ENCODE results near the gene ZBED4.
A peak's percentile ranks its signal among the peaks of the same experiment; 100 is the strongest.

Gene ZBED4

GRCh38 chr22:49935561-49935960, 81.9 kb downstream of the ZBED4 start:
- no peak for DNase-seq
- TF ChIP-seq GATA1 (IDR thresholded peaks at IDR 0.05; ENCODE audit: low read depth, low read length), result no peak
- TF ChIP-seq POLR2A (IDR thresholded peaks at IDR 0.05; ENCODE audit: low read length), result no peak

GRCh38 chr22:49936018-49936972, 82.7 kb downstream of the ZBED4 start:
- DNase-seq, result peak; percentile 55 to 64
- TF ChIP-seq GATA1 (IDR thresholded peaks at IDR 0.05; ENCODE audit: low read depth, low read length), result no peak
- no peak for TF ChIP-seq POLR2A (IDR thresholded peaks at IDR 0.05; ENCODE audit: low read length)

DNA sequence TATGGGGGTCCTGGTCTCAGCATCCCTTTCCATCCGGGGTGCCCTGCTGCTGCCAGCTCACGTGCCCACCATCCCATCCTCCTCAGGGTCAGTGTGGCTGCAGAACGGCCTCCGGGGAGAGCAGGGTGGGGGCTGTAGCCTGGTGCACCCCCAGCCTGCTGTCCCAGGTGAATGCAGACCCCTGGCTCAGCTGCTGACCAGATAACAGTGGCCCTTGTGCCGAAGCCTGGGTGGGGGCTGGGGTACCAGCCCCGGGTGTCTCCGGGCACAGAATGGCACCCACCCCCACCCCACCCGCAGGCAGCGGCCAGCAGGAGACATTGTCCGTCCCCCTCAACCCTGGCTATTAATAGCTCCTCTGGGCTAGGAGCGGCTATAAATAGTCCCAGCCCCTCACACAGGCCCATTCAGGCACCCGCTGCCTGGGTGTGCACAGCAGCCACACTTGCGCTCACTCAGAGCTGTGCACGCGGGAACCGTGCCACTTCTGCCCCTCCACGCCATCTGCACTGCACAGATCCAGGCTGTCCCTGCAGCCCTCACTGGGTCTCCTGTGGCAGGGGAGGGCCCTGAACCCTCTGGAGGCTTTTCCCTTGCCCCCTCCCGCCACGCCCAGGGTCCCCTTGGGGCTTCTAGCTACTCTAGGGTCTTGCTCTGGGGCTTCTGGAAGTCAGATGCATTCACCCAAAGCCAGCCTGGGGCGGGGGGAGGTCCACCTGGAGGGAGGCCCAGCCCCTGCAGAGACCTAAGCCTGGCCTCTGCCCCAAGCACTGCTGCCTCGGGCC, 83.5 kb downstream of the ZBED4 start:
- no peak for TF ChIP-seq GATA1 (IDR thresholded peaks at IDR 0.05; ENCODE audit: low read depth, low read length)
- TF ChIP-seq POLR2A (IDR thresholded peaks at IDR 0.05; ENCODE audit: low read length), result no peak
- no peak for DNase-seq

- no peak for DNase-seq
- TF ChIP-seq POLR2A (IDR thresholded peaks at IDR 0.05; ENCODE audit: low read length), result no peak
- no peak for TF ChIP-seq GATA1 (IDR thresholded peaks at IDR 0.05; ENCODE audit: low read depth, low read length)
Measured at GRCh38 chr22:49937758-49938564, 84.3 kb downstream of the ZBED4 start.

DNA sequence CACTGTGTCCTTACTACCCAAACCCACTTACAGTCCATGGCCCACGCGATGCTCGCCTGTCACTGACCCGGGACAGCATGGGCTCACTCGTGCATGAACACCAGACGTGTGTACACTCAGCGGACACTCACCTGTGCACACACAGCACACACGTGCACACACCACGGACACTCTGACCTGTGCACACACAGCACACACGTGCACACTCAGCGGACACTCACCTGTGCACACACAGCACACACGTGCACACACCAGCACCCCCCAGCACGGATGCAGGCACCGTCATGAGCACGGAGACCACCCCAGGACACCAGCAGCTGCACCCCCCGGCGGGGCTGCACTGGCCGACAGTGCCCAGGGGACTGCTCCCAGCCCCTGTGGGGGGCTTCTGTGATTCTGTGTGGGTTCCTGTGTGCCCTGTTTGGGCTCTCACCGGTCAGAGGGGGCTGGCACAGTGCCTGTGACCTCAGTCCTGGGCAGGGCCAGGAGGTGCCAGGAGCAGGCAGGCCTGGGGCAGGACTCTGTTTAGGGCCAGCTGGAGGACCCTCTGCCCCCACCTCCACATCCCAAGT, 85.0 kb downstream of the ZBED4 start:
- no peak for DNase-seq
- TF ChIP-seq POLR2A (IDR thresholded peaks at IDR 0.05; ENCODE audit: low read length) (no peak), GATA1 (IDR thresholded peaks at IDR 0.05; ENCODE audit: low read depth, low read length) (no peak)
